Central memory CD8-positive, alpha-beta T cell (primary cell): ENCODE data around the gene PRR22.
A peak's percentile ranks its signal among the peaks of the same experiment; 100 is the strongest.

ENCODE experiments used
- ATAC-seq: fragments of 150-1000 bp; cut with Tn5 transposase; replicated peaks from 2 replicates; pipeline ENCODE4 v1.10.0; 2022; ENCODE audit warnings: mild to moderate bottlenecking, moderate FRiP score, moderate number of reproducible peaks; ENCODE audit not compliant: poor library complexity, severe bottlenecking; ENCODE audit errors: extremely low read depth
- DNase-seq, 2 donors: peaks; one replicate each; pipeline ENCODE4 v3.0.0; 2021; ENCODE audit warnings: low spot score in 2 of 2
- H3K27ac Mint-ChIP-seq: one replicate; pipeline ENCODE4 v1.8.0; 2022; ENCODE audit warnings: low read depth, mild to moderate bottlenecking, moderate library complexity, mixed read lengths
- H3K27me3 Mint-ChIP-seq: one replicate; pipeline ENCODE4 v1.8.0; 2022; ENCODE audit warnings: mixed read lengths
- H3K36me3 Mint-ChIP-seq: one replicate; pipeline ENCODE4 v1.8.0; 2022; ENCODE audit warnings: mild to moderate bottlenecking, moderate library complexity, mixed read lengths; ENCODE audit not compliant: insufficient read depth
- H3K4me1 Mint-ChIP-seq: one replicate; pipeline ENCODE4 v1.8.0; 2022; ENCODE audit warnings: mixed read lengths
- H3K4me3 Mint-ChIP-seq: one replicate; pipeline ENCODE4 v1.8.0; 2022; ENCODE audit warnings: mild to moderate bottlenecking, moderate library complexity, mixed read lengths
- H3K9me3 Mint-ChIP-seq: one replicate; pipeline ENCODE4 v1.8.0; 2022; ENCODE audit warnings: mixed read lengths

Gene PRR22

DNA sequence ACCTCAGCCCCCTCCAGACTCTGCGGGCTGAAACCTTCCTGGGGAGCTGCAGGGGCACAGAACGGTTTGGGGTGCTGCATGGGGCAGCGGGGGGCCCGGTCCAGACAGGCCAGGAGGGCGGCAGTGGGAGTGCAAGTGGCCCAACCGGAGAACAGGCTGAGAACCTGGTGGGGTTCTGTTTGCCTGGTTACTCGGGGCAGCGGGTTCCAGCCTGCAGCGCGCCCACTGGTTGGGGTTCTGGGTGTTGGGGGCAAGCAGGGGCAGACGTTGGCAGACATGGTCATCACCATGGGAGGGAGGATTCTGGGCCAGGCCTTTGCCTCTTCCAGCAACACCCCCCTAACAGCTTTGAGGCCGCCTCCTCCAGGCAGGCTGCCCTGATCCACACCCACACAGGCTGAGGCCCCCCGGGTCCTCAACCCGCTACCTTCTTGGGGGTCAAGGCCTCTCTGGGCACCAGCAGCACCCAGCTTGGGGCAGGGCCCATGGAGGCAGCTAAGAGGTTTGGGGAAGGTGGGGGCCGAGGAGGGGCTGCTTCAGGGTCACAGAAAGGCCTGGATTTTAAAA is at the start of gene PRR22:
Gene PRR22 (minus strand): TSS at position 166 of the 567 bp plus-strand sequence. CDS start 86 bp downstream, at position 80.
- Mint-ChIP-seq H3K27me3 (no peaks in the 10 kb centered on the region), H3K36me3 (peaks cover 30% of the 10 kb centered on the region), H3K27ac (no peak within 1 kb of the TSS), H3K9me3 (no peaks in the 10 kb centered on the region), H3K4me3 (no peak within 1 kb of the TSS), H3K4me1 (peaks cover 6% of the 10 kb centered on the region)
- no peak for DNase-seq
- ATAC-seq = no peak

DNA sequence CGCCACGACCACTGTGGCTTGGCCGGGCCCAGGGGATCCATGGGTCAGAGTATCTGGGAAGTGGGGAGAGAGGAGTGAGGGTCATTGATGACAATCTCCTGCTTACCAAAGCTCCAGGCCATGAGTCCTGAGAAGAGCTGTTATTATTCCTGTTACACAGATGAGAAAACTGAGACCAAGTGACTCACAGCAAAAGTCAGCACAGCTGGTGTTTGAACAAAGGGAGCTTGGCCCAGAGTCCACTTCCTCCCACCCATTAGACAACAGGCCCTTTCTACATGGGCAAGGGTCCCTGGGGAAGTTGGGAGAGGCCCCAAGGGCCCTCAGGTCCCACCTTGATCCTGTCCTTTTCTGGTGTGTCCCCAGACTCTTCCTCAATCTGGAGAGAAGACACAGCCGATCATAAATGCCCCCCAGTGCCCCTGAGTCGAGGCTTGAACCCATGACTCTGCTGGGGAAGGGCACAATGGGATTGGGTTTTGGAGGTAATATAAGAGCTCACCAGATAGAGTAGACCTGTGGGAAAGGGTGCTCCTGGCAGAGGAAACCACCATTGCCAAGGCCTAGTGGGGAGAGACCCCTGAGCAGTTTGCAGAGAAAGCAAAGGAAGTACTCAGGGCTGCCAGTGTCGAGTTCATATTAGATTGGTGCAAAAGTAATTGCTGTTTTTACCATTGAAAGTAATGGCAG is 48.1 kb upstream of the PRR22 start:
- Mint-ChIP-seq H3K4me3 (no peak overlapping the region), H3K27me3 (peaks cover 39% of the 10 kb centered on the region), H3K9me3 (no peaks in the 10 kb centered on the region), H3K27ac (no peak overlapping the region), H3K36me3 (peaks cover 8% of the 10 kb centered on the region), H3K4me1 (peaks cover 10% of the 10 kb centered on the region)
- no peak for DNase-seq
- ATAC-seq = no peak

DNA sequence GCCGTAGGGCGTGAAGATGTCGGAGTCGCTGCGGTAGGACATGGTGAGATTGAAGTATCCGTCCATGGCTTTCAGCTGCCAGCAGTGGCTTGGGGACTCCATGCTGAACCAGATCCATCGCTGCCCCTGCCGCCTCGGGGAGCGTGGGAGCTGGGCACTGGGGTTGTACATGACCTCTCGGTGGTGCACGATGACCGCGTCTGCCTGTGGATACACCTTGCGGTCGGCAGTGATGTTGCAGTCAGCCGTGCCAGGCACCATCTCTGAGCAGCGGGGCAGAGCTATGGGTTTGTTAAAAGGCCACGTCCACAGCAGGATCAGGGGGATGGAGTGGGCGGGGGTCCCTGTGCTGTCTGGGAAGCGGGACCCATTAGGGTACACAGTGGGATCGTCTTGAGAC is 47.5 kb upstream of the PRR22 start:
- DNase-seq (no peak), ATAC-seq (no peak)
- Mint-ChIP-seq H3K27me3 (peaks cover 33% of the 10 kb centered on the region), H3K27ac (no peak overlapping the region), H3K4me1 (peaks cover 13% of the 10 kb centered on the region), H3K9me3 (peaks cover 3% of the 10 kb centered on the region), H3K36me3 (peaks cover 10% of the 10 kb centered on the region), H3K4me3 (no peak overlapping the region)

GRCh38 chr19:5831159-5831558 is 46.6 kb upstream of the PRR22 start:
- Mint-ChIP-seq H3K27ac (no peak overlapping the region), H3K4me1 (peaks cover 16% of the 10 kb centered on the region), H3K9me3 (peaks cover 5% of the 10 kb centered on the region), H3K4me3 (no peak overlapping the region), H3K27me3 (peaks cover 30% of the 10 kb centered on the region), H3K36me3 (peaks cover 13% of the 10 kb centered on the region)
- DNase-seq (no peak), ATAC-seq (no peak)

DNA sequence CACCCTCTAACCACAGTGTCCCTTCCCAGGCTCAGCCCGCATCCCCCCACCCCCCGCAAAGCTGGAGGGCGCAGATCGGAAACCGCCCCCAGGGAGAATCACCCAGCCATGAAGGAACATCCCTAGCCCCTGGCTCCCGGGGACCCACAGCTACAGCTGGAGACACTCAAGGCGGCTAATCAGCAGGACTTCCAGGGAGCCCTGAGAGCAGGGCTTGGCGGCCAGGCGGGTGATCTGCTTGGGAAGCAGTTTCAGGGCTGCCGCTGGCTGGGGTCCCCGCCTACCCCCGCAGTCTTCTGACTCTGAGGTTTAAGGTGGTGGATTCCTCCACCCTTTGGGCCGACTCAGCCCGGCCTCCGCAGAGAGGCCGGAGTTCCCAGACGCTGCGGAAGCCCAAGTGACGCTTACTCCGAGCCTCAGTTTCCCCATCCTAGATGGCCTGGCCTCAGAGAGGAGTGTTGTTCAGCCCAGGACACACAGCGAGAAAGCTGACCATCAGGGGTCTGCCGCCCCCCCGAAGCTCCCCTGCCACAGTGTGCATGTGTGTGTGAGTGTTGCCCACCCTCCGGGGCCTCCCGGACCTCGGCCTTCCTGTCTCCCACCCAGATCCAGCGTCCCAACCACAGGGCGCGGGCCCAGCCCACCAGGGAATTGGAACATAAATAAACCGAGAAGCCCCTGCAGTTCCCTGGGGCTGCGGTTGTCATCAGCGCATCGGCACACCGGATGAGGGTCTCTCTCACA is 45.2 kb upstream of the PRR22 start:
- peaks cover 24% of the 10 kb centered on the region for H3K27me3 Mint-ChIP-seq
- peak overlapping the region; percentile 30 for H3K27ac Mint-ChIP-seq
- DNase-seq = no peak
- peaks cover 5% of the 10 kb centered on the region for H3K9me3 Mint-ChIP-seq
- no peak for ATAC-seq
- peaks cover 16% of the 10 kb centered on the region for H3K4me1 Mint-ChIP-seq
- H3K4me3 Mint-ChIP-seq = no peak overlapping the region
- peaks cover 14% of the 10 kb centered on the region for H3K36me3 Mint-ChIP-seq

GRCh38 chr19:5828661-5829566 is 44.4 kb upstream of the PRR22 start:
- peaks cover 14% of the 10 kb centered on the region for H3K36me3 Mint-ChIP-seq
- peaks cover 5% of the 10 kb centered on the region for H3K9me3 Mint-ChIP-seq
- peaks cover 16% of the 10 kb centered on the region for H3K4me1 Mint-ChIP-seq
- peaks cover 15% of the 10 kb centered on the region for H3K27me3 Mint-ChIP-seq
- DNase-seq = no peak
- ATAC-seq = no peak
- H3K4me3 Mint-ChIP-seq = peak overlapping the region; percentile 87
- H3K27ac Mint-ChIP-seq = peak overlapping the region; percentile 82

GRCh38 chr19:5827891-5828660 is 43.5 kb upstream of the PRR22 start:
- ATAC-seq (peak; percentile 80), DNase-seq (peak; percentile 81 to 85)
- Mint-ChIP-seq H3K27ac (peak overlapping the region; percentile 82), H3K27me3 (peaks cover 11% of the 10 kb centered on the region), H3K4me1 (peaks cover 16% of the 10 kb centered on the region), H3K9me3 (peaks cover 5% of the 10 kb centered on the region), H3K4me3 (peak overlapping the region; percentile 87), H3K36me3 (peaks cover 14% of the 10 kb centered on the region)

DNA sequence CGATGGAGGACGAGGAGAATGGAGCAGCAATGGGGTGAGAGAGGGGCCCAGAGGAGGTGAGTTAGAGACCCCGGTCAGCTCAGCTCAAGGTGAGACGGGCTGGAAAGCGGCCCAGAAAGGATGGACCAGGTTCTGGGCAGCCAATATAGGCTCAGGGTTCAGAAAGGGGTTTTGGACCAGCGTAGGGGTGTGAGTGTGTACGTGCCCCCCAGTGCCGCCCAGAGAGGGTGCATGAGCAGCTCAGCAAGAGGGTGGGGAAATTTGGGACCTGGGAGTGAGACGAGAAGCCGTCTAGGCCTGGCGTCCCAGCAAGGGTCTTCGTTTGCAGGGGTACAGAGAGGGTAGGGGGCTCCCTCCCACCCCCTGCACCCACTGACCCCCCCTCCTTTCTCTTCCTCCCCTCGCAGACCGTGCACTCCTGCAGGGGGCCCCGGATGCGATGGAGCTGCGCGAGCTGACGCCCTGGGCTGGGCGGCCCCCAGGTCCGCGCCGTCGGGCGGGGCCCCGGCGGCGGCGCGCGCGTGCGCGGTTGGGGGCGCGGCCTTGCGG is 42.9 kb upstream of the PRR22 start:
- H3K4me3 Mint-ChIP-seq = peak overlapping the region; percentile 87
- peaks cover 5% of the 10 kb centered on the region for H3K9me3 Mint-ChIP-seq
- peaks cover 16% of the 10 kb centered on the region for H3K4me1 Mint-ChIP-seq
- peaks cover 6% of the 10 kb centered on the region for H3K27me3 Mint-ChIP-seq
- ATAC-seq (no peak), DNase-seq (no peak)
- H3K36me3 Mint-ChIP-seq = peaks cover 14% of the 10 kb centered on the region
- H3K27ac Mint-ChIP-seq = peak overlapping the region; percentile 82

DNA sequence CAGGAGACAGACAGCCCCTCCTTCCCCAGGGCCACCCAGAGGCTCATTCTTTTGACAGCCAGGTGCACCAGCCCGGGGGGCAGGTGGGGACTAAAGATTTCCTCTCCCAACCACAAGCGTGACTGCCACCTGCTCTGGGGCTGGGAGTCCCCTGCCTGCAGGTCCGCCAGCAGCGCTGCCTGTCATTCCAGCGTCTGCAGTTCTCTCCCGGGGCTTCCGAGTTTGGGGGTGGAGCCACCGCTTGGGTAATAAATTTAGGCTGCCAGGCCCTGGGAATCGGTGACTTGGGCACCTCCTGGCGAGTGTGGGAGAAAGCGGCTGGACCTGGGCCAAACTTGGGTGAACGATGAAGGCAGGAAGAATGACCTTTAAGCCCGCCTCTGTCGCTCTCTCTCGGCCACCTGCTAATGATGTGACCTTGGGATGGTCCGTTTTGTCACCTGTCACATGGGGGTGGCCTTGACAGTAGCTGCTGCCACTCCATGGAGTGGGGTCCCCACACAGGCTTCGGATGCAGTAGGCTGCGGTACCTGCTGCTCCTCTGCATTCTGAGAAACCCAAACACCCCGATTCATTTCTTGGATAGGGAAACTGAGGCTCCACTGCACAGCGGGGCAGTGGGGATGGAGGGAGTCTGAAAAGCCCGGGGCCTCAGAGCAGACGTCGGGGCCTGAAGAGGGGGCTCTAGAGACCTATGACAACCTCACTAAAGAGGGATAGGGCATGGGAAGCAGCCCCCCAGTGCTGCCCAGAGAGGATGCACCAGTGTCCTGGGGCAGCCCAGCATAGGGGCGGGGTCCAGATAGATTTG is 42.2 kb upstream of the PRR22 start:
- peaks cover 5% of the 10 kb centered on the region for H3K9me3 Mint-ChIP-seq
- no peak for DNase-seq
- H3K4me3 Mint-ChIP-seq = peak overlapping the region; percentile 87
- H3K4me1 Mint-ChIP-seq = peaks cover 16% of the 10 kb centered on the region
- H3K27ac Mint-ChIP-seq = peak overlapping the region; percentile 82
- H3K27me3 Mint-ChIP-seq = no peaks in the 10 kb centered on the region
- ATAC-seq = no peak
- peaks cover 14% of the 10 kb centered on the region for H3K36me3 Mint-ChIP-seq

- peaks cover 10% of the 10 kb centered on the region for H3K27me3 Mint-ChIP-seq
- peaks cover 16% of the 10 kb centered on the region for H3K4me1 Mint-ChIP-seq
- ATAC-seq = no peak
- no peak overlapping the region for H3K4me3 Mint-ChIP-seq
- DNase-seq = no peak
- H3K36me3 Mint-ChIP-seq = peaks cover 13% of the 10 kb centered on the region
- no peak overlapping the region for H3K27ac Mint-ChIP-seq
- H3K9me3 Mint-ChIP-seq = peaks cover 5% of the 10 kb centered on the region
Observed at GRCh38 chr19:5825178-5825577, 40.6 kb upstream of the PRR22 start.

DNA sequence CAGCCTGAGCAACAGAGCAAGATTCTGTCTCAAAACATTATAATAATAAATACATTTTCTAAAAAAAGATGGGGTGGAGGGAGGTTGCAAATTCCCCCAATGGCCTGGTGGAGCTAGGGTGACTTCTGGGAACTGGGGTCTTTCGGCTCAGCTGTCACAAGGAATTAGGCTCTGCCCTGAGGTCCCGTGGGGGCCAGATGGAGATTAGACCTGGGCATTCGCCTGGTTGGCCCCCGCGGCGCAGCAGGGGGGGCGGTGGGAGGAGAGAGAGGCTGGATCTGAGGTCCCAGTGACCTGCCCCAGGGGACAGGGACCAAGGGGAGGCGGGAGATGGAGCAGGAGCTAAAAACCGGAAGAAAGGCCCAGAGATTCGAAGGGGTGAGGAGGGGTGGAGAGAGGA is 40.2 kb upstream of the PRR22 start:
- peaks cover 13% of the 10 kb centered on the region for H3K36me3 Mint-ChIP-seq
- no peak overlapping the region for H3K4me3 Mint-ChIP-seq
- ATAC-seq (no peak), DNase-seq (no peak)
- peaks cover 16% of the 10 kb centered on the region for H3K4me1 Mint-ChIP-seq
- no peak overlapping the region for H3K27ac Mint-ChIP-seq
- peaks cover 5% of the 10 kb centered on the region for H3K9me3 Mint-ChIP-seq
- H3K27me3 Mint-ChIP-seq = peaks cover 10% of the 10 kb centered on the region
